ENCODE data around the gene TMEM255B.
A peak's percentile ranks its signal among the peaks of the same experiment; 100 is the strongest.

The TMEM255B gene

DNA sequence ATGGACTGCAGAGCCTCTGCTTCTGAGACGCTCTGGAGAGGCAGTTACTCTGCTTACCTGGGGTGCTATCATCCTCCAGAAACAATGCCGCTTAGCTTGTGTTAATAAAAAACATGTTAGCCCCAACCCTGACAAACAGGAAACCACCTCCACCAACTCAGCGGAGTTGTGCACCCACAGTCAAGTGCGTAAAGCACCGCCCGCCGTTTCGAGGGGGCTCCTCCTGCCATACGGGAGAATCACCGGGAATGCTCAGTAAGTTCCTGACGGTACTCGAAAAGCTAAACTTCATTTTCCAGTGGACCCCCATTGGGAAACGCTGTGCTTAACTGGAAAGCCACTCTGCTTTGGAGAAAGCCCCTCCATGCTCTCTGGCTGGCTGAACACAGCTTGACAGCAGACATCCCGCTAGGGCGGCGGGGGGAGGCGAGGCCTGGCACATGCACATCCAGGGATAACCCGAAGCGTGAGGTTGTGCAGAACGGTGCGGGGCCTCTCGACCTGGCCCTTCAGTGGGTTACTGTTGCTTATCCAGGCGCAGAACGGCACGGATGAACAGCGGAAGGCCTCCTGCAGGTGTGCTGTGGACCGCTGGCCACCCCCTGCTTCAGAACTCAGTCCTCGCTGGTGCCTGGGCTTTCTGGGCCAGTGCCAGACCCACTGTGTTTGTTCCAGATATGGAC, 87.8 kb downstream of the TMEM255B start:
- no peak for DNase-seq (ENCODE audit: low read depth, low spot score)

DNA sequence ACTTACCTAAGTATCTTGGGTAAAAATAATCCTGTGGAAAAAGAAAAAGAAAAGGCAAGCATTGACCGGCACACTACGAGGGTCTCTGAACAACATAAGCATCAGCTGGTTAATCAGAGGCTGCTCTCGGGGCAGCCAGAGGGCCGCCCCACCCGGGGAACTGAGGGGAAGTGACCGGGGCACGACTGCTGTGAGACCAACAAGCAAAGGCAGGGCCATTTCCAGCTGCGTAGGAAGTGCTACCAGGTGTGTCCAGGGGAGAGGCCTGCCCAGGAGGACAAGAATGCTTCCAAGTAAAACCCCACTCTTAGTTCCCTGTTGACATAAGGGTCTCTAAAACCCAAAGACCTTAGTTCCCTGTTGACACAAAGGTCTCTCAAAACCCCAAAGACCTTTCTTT, 89.0 kb downstream of the TMEM255B start:
- DNase-seq (ENCODE audit: low read depth, low spot score), result no peak

DNA sequence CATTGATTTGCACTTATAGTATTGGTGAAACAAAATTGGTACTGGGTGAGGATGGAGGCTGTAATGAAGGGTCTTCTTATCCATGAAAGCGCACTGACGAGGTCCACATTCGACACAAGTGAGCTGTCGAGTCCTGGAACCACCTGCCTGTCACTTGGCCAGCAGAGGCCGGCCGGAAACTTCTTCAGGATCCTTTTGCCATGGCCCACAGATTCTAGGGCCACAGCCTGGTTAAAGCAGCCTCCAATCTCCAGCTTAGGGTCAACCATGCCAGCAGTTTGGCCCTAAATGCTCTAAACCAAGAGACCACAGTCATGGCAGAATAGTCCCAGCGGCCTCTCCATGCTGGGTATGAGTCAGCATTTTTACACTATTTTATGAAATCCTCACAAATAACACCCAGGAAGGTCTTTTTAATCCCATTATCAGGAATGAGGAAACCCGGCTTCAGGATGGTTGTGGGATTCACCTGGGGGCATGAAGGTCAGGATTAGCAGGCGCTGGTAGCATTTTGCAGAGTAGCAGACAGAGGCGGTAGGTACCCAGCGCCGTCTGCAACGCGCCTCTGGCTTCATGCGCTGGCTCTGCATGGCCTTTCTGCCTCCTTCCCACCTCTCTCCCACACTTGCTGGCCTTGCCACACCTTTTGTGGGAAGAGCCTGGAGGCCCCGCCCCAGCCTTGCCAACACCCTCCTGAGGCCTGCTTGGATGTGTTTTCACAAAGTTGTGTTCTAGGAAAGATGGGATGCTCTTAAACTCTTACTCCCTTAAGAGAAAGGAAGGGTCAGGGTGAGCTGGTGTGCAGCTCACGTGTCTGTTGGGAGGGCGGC, 89.6 kb downstream of the TMEM255B start:
- DNase-seq (ENCODE audit: low read depth, low spot score), result no peak

DNA sequence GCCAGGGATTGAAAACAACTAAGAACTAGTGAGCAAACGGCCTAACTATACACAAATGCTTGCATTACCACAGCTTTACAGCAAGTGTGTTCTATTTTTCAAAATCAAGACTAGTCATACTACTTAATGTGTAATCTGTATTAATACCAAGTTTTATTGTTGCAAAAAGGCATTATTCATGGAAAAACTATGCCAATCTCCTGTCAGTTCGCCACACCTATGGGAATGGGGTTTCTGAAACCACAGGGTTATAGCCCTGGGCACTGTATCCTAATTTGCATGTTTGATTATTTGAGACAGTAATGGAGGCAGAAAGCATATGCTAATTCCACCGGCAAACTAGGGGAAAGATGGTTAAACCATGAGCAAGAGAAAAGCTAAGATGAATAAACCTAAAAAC, 90.5 kb downstream of the TMEM255B start:
- DNase-seq (ENCODE audit: low read depth, low spot score), result no peak

DNA sequence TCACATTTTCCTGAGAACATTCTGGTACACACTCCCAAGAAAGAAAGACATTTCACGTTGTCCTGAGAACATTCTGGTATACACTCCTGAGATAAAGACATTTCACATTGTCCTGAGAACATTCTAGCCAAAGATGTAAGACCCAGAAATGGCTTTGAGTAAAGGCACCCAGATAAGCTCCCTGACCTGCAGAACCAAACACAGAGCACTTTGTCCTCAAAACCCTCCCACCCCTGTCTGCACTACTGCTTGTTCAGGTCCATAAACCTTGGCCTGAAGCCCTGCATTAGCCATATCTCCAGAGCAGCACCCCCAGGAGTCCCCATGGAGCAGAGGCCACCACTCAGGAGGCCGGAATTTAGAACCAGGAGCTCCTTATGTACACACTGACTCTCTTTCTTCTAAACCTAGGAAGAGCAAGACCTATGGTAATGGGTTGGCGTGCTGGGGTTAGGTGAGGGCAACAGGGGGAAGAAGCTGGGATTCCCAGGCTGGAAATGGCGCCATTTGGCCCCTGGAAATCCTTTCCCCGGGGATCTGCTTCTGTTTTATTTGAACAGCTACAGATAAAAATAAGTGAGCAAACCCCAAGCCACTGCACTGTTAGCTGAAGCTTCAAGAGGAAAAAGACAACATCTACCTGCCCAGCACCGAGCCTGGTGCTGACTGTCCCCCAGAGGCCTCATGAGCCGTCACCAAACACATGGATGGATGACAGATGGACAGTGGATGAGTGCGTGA, 91.1 kb downstream of the TMEM255B start:
- no peak for DNase-seq (ENCODE audit: low read depth, low spot score)

GRCh38 chr13:113850722-113851479, 91.9 kb downstream of the TMEM255B start:
- no peak for DNase-seq (ENCODE audit: low read depth, low spot score)

GRCh38 chr13:113851480-113851803, 92.4 kb downstream of the TMEM255B start:
- no peak for DNase-seq (ENCODE audit: low read depth, low spot score)

DNA sequence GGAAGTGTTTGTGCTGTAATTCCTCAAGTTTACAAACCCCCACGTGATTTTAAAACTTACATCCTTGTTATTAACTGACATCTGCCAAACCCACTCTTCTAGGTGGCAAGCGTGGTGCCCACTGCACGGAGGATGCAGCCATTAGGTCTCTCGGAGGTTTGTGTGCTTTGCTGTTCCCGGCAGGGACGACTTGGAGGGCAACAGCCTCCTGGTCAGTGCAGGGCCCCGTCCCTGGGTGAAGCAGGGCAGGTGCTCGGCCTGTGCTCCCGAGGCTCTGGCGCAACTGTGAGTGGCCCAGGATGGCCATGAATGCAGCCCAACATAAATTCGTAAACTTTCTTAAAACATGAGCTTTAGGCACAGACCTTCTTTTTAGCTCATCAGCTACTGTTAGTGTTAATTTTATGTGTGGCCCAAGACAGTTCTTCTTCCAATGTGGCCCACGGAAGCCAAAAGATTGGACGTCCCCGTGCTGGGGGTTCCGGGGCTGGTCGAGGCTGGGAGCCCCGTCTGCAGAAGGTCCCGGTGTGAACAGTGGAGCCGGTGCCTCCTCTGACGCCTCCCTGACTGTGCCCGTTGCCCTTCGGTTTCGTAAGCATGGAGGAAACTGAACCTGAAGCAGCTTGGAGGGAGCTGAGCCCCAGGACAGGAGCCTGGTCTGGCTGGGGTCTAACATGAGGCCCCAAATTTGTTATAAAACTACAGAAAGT, 93.0 kb downstream of the TMEM255B start:
- no peak for DNase-seq (ENCODE audit: low read depth, low spot score)

DNA sequence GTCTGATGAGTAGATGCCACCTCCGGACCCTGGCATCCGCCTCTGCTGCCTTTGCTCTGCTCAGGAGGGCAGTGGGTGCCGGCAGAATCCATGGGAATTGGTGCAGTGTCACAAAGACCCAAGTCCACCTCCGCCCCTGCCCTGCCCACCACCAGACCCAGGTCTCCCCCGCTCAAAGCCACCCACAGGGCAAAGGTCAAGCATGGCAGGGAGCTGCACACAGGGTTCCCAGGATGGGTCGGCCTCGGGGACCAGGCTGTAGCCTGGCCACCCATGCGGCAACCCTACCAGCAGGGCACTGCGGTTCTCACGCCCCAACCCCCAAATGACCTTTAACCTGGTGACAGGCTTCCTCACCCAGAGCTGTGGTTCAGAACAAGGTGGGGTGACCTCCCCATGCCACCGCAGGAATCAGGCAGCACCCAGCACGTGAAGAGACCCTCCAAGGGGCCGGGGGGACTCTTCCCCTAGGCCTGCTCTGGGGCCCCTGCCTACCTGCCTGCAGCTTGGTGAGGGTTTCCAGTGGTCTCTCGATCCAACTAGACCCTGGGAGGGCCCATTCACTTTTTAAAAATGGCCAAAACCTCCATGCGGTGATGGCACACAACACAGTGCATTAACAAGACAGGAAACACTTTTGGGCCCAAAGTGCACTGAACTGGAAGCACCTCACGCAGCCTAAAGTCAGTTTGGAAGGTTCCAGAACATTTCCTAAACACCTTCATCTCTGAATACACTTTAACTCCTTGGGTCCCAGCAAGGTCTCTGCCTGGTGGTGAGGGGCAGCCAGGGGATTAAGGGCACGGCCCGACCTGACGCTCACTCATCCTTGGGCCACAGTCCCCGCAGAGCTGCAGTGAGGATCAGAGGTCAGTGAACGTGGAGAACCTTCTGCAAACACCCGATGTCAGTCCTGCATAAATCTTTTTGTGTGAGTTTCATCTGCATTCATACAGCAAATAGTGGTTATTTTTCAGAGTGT, 93.8 kb downstream of the TMEM255B start:
- no peak for DNase-seq (ENCODE audit: low read depth, low spot score)

DNA sequence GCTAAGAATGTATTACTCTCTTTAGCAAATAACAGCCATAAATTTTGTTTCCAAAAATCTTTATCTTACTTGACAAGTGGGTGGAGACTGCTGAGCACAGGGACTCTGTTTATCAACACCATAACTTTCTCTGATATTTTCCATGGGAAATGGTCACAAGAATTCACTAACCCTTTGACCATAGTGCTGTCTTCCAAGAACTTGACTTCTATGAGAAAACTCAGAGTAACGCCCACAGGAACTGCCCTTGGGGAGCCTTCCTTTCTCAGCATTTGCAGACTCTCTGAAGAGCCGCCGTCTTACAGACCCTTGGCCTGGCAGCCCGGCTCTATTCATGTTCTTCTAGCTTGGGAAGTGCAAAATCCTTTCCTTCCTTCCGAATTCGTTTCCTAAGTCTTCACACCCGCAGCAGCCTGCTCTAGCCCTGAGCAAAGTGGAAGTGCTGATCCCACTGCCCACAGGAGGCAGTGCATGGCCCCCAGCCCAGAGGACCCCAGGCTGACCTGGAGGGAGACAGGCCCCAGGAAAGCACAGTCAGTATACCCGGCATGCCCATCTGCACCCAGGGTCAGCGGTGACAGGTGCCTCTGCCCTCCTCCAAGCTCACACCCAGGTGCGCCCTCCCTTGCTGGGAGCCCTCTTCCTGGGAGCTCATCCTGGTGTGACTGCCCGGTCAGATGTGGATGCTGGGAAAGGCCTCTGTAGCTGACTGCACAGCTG, 94.7 kb downstream of the TMEM255B start:
- DNase-seq (ENCODE audit: low read depth, low spot score), result no peak

- peak; percentile 71 for DNase-seq (ENCODE audit: low read depth, low spot score)
Measured at GRCh38 chr13:113854238-113855011, 95.4 kb downstream of the TMEM255B start.

- no peak for DNase-seq (ENCODE audit: low read depth, low spot score)
Measured at GRCh38 chr13:113855012-113855921, 96.2 kb downstream of the TMEM255B start.

GRCh38 chr13:113855931-113856715, 97.1 kb downstream of the TMEM255B start:
- no peak for DNase-seq (ENCODE audit: low read depth, low spot score)

DNA sequence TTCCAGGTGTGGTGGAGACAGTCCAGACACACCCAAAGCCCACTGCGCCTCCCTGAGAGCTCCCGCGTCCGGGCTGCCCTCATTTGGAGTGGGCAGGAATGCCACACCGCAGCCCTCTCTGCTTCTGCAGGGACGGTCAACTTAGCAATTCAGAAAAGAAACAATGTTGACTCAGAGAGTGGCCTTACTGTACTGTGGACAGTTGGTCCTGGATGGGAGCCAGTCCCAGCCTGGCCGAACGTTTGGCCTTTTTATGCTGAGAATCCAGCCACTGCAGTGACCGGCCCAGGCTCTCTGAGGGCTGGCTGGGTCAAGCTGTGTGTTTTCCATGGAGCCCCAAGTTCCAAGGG, 97.7 kb downstream of the TMEM255B start:
- DNase-seq (ENCODE audit: low read depth, low spot score), result no peak

- no peak for DNase-seq (ENCODE audit: low read depth, low spot score)
Measured at GRCh38 chr13:113857531-113858195, 98.6 kb downstream of the TMEM255B start.
